MCF 10A (cell line): ENCODE results near the gene SCD. TPM values are rescaled to one million over a fixed set of nuclear protein-coding genes. Genes with fewer than 3 reads are reported as not detected.

Source experiments
- BruUV-seq: library from RNA; stranded (reverse); fragments of 400-500 nt; replicated peaks from 2 replicates; lab custom pipeline; 2021; lab: Mats Ljungman, UMichigan
- CTCF ChIA-PET: fragments of 300-600 bp; sonication (Branson Sonifier 250); formaldehyde crosslinking; extraction: SDS; loops from one replicate; lab custom pipeline; 2021; ENCODE audit warnings: antibody characterized with exemption, inconsistent platforms; lab: Yijun Ruan, JAX
- POLR2A ChIA-PET: fragments of 300-600, 350-650 bp; sonication (Branson Sonifier 250); formaldehyde crosslinking; extraction: SDS; loops from one replicate; lab custom pipeline; 2020; ENCODE audit warnings: antibody characterized with exemption, inconsistent platforms; lab: Yijun Ruan, JAX
- DNase-seq: peaks from one replicate; pipeline ENCODE4 v3.0.0-alpha.2; 2018; ENCODE audit not compliant: unreplicated experiment
- H3K27ac Mint-ChIP-seq: one replicate; pipeline ENCODE4 v1.8.0; 2022; ENCODE audit warnings: mild to moderate bottlenecking, low read depth, mixed read lengths; ENCODE audit not compliant: unreplicated experiment
- H3K27me3 Mint-ChIP-seq: one replicate; pipeline ENCODE4 v1.8.0; 2022; ENCODE audit warnings: mixed read lengths; ENCODE audit not compliant: insufficient read depth, unreplicated experiment
- H3K36me3 Mint-ChIP-seq: one replicate; pipeline ENCODE4 v1.8.0; 2022; ENCODE audit warnings: mild to moderate bottlenecking, moderate library complexity, mixed read lengths; ENCODE audit not compliant: insufficient read depth, unreplicated experiment
- H3K4me1 Mint-ChIP-seq: one replicate; pipeline ENCODE4 v1.8.0; 2022; ENCODE audit warnings: mixed read lengths; ENCODE audit not compliant: insufficient read depth, unreplicated experiment
- H3K4me3 Mint-ChIP-seq: one replicate; pipeline ENCODE4 v1.8.0; 2022; ENCODE audit warnings: mild to moderate bottlenecking, moderate library complexity, mixed read lengths; ENCODE audit not compliant: unreplicated experiment
- H3K9me3 Mint-ChIP-seq: one replicate; pipeline ENCODE4 v1.8.0; 2022; ENCODE audit warnings: mixed read lengths; ENCODE audit not compliant: unreplicated experiment
- intact Hi-C: fragments of 100-400 bp; cut with micrococcal nuclease; formaldehyde crosslinking; loops from 2 replicates; pipeline ENCODE4 v1.14.1; 2022
- total RNA-seq: library from RNA; stranded (reverse); gene quantifications from 2 replicates; pipeline ENCODE4 v1.2.3, GENCODE V29; 2022
- TF ChIP-seq, protein P1 (sequence below): fragments of 200-600 bp; IDR thresholded peaks from one replicate; pipeline ENCODE4 v1.8.0; 2022; ENCODE audit warnings: antibody characterized with exemption, mild to moderate bottlenecking; ENCODE audit not compliant: unreplicated experiment

The SCD gene
- total RNA-seq, 1 experiment from 2014 or later: 179 TPM

DNA sequence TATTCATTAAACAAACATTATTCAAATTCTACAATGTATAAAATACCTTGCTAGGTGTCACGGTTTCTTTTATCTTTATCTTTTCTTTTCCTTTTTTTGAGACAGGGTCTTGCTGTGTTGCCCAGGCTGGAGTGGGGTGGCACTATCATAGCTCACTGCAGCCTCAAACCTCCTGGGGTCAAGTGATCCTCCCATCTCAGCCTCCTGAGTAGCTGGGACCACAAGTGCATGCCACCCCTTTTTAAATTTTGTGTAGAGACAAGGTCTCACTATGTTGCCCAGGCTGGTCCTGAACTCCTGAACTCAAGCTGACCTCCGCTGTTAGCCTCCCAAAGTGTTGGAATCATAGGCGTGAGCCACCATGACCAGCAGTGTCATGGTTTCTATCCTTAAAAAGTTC lies 42.6 kb upstream of the SCD start:
- POLR2A ChIA-PET: no interaction called here

GRCh38 chr10:100306861-100307260 lies 40.2 kb upstream of the SCD start:
- POLR2A ChIA-PET: no interaction called here
- Mint-ChIP-seq H3K27me3 (peaks cover 43% of the 10 kb centered on the region), H3K27ac (no peak overlapping the region), H3K4me1 (no peaks in the 10 kb centered on the region), H3K36me3 (no peaks in the 10 kb centered on the region), H3K4me3 (no peak overlapping the region), H3K9me3 (no peaks in the 10 kb centered on the region)
- TF ChIP-seq, protein P1, sequence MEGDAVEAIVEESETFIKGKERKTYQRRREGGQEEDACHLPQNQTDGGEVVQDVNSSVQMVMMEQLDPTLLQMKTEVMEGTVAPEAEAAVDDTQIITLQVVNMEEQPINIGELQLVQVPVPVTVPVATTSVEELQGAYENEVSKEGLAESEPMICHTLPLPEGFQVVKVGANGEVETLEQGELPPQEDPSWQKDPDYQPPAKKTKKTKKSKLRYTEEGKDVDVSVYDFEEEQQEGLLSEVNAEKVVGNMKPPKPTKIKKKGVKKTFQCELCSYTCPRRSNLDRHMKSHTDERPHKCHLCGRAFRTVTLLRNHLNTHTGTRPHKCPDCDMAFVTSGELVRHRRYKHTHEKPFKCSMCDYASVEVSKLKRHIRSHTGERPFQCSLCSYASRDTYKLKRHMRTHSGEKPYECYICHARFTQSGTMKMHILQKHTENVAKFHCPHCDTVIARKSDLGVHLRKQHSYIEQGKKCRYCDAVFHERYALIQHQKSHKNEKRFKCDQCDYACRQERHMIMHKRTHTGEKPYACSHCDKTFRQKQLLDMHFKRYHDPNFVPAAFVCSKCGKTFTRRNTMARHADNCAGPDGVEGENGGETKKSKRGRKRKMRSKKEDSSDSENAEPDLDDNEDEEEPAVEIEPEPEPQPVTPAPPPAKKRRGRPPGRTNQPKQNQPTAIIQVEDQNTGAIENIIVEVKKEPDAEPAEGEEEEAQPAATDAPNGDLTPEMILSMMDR: no peak
- no TSS peak for BruUV-seq
- CTCF ChIA-PET: interaction anchor here (0.9 kb wide), 1 partner anchor 90 kb away, joined by 4 read pairs; no protein-coding TSS in a partner anchor
- no peak for DNase-seq
- intact Hi-C loops: no loop called here

More for the DNA sequence above, 42.6 kb upstream of the SCD start:
- BruUV-seq: no TSS peak
- no peaks in the 10 kb centered on the region for H3K9me3 Mint-ChIP-seq
- no peak overlapping the region for H3K4me3 Mint-ChIP-seq
- TF ChIP-seq, protein P1: no peak
- H3K36me3 Mint-ChIP-seq: no peaks in the 10 kb centered on the region
- DNase-seq: no peak
- peaks cover 31% of the 10 kb centered on the region for H3K27me3 Mint-ChIP-seq
- CTCF ChIA-PET: interaction anchor here (0.6 to 1.5 kb wide), 13 partner anchors 10 to 574 kb away, joined by 3 to 8 read pairs (median 5); no protein-coding TSS in a partner anchor
- no peaks in the 10 kb centered on the region for H3K4me1 Mint-ChIP-seq
- no peak overlapping the region for H3K27ac Mint-ChIP-seq
- intact Hi-C loops: no loop called here

DNA sequence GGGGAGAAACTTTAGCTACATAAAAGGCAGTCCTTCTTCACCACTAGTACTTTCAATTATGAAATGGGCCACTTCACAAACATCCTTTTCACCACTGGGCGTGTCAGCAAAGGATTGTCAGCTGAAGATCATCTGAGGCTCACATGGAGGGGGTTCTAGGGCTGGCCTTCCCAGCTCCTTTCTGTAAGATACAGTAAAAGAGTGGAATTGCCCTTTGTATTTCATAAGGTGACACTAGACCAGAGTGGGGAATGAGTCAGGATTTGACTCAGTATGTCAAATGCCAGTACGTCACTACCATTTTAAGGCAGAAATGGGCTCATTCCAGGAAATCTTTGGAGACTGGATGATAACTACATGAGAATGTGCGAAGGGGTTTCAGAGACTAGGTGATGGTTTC lies 39.3 kb upstream of the SCD start:
- CTCF ChIA-PET: no interaction called here

GRCh38 chr10:100311298-100311697 lies 35.7 kb upstream of the SCD start:
- CTCF ChIA-PET: interaction anchor here (1.0 to 1.6 kb wide), 5 partner anchors 9 to 207 kb away, joined by 3 to 7 read pairs (median 3); no protein-coding TSS in a partner anchor
- Mint-ChIP-seq H3K4me3 (no peak overlapping the region), H3K36me3 (no peaks in the 10 kb centered on the region), H3K4me1 (no peaks in the 10 kb centered on the region), H3K27ac (no peak overlapping the region), H3K27me3 (peaks cover 52% of the 10 kb centered on the region), H3K9me3 (no peaks in the 10 kb centered on the region)
- intact Hi-C loops: no loop called here
- TF ChIP-seq, protein P1: no peak
- DNase-seq: no peak
- BruUV-seq: no TSS peak
- POLR2A ChIA-PET: interaction anchor here (0.9 kb wide), 1 partner anchor 25 kb away, joined by 3 read pairs; the partner anchor contains the start of gene BLOC1S2

More for the DNA sequence above, 39.3 kb upstream of the SCD start:
- no TSS peak for BruUV-seq
- no peak overlapping the region for H3K27ac Mint-ChIP-seq
- no peak overlapping the region for H3K4me3 Mint-ChIP-seq
- peaks cover 52% of the 10 kb centered on the region for H3K27me3 Mint-ChIP-seq
- H3K9me3 Mint-ChIP-seq: no peaks in the 10 kb centered on the region
- TF ChIP-seq, protein P1: no peak
- no peaks in the 10 kb centered on the region for H3K36me3 Mint-ChIP-seq
- no peaks in the 10 kb centered on the region for H3K4me1 Mint-ChIP-seq
- POLR2A ChIA-PET: no interaction called here
- intact Hi-C loops: no loop called here
- peak; percentile 29 for DNase-seq
